ENCODE results near the gene EHMT1. TPM values are rescaled to one million over a fixed set of nuclear protein-coding genes. Genes with fewer than 3 reads are reported as not detected.

EHMT1 gene
- polyA plus RNA-seq, 3 donors, result 10.1 to 46.5 (median 15.0) TPM

DNA sequence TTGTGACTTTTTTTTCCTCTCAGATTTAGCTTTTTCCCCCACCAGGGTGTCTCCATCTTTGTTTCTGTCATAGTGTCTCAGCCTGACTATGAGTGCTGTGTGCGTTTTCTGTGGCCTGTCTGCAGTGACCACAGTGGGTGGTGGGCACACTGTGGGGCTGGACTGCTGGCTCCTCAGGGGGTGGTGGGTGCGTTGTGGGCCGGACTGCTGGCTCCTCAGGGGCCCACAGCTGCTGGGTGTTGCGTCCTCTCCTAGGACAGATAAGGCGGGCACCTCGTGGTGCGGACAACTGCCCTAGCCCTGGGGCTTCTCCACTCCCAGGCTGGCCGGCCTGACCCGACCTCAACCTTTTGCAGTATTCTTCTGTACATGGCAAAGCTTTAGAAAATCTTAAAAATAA lies 100.4 kb downstream of the EHMT1 start:
- Histone ChIP-seq H3K4me2 (replicated peaks; ENCODE audit: extremely low read depth, low read length, poor library complexity, severe bottlenecking) (no peak overlapping the region), H3K27ac (ENCODE audit: low read depth in 1 of 2, low read length in 2 of 2) (no peak overlapping the region), H3K79me2 (ENCODE audit: insufficient read depth, low read length) (peaks cover 55% of the 10 kb centered on the region), H3K9me3 (replicated peaks in 1 of 2; ENCODE audit: control insufficient read depth in 1 of 2, insufficient read depth in 1 of 2, low read length in 2 of 2) (peaks cover 43 to 48% of the 10 kb centered on the region in 2 donors), H3K27me3 (ENCODE audit: control insufficient read depth in 2 of 2, insufficient read depth in 2 of 2, low read length in 2 of 2) (no peaks in the 10 kb centered on the region), H3K36me3 (replicated peaks in 1 of 2; ENCODE audit: control insufficient read depth in 1 of 2, insufficient read depth in 2 of 2, low read length in 2 of 2) (peaks cover 39 to 70% of the 10 kb centered on the region in 2 donors), H3K4me3 (replicated peaks in 1 of 3; ENCODE audit: low read depth in 2 of 3, low read length in 3 of 3) (no peak overlapping the region), H2AFZ (ENCODE audit: insufficient read depth, low read depth, low read length, poor library complexity, severe bottlenecking) (no peak overlapping the region), H4K20me1 (ENCODE audit: insufficient read depth, low read length) (peaks cover 21% of the 10 kb centered on the region), H3K9ac (ENCODE audit: insufficient read depth, low read length, poor library complexity, severe bottlenecking) (no peak overlapping the region), H3K4me1 (ENCODE audit: control insufficient read depth in 1 of 2, insufficient read depth in 2 of 2, low read length in 2 of 2) (peaks cover 0 to 5% of the 10 kb centered on the region in 2 donors)
- intact Hi-C loops (cut with micrococcal nuclease), result no loop called here
- Mint-ChIP-seq H3K27ac (peak overlapping the region in 1 of 7 donors; percentile 22), H3K4me1 (peaks cover 4% of the 10 kb centered on the region), H3K4me3 (no peak overlapping the region), H3K36me3 (peaks cover 49 to 76% of the 10 kb centered on the region in 2 donors), H3K9me3 (peaks cover 14 to 44% (median 35%) of the 10 kb centered on the region in 7 donors), H3K27me3 (ENCODE audit: low read depth in 3 of 3) (peaks cover 0 to 1% (median 0%) of the 10 kb centered on the region in 3 donors)
- WGBS (ENCODE audit: insufficient coverage), result 96% methylated on average over 7 of the region's 9 CpGs
- TF ChIP-seq CTCF (IDR thresholded peaks at IDR 0.05), result no peak
- DNase-seq, result no peak

DNA sequence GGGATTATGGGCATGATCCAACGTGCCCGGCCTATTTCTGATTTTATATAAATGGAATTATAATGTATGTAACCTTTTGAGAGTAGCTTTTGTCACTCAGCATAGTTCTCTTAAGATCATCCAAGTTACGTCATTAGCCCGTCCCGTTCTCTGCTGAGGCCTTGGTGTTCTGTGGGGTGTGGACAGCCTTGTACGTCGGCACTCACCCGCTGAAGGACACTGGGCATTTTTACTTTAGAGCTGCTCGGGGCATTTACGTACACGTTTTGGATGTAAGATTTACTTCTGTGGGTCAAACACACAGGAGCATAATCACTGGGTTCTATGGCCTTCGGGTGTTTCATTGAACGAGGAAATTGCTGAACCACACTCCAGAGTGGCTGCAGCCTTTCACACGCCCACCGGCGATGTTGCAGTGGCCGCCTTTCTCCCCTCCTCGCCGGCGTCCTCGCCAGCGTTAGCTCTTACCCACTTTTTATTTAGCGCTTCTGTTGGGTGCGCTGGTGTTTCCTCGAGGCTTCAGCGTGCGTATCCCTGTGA lies 101.8 kb downstream of the EHMT1 start:
- H3K27ac ChIP-seq (ENCODE audit: low read depth in 1 of 2, low read length in 2 of 2), result no peak overlapping the region
- H4K20me1 ChIP-seq (ENCODE audit: insufficient read depth, low read length), result peaks cover 36% of the 10 kb centered on the region
- Mint-ChIP-seq H3K27ac (peak overlapping the region in 1 of 7 donors; percentile 11), H3K9me3 (peaks cover 12 to 38% (median 26%) of the 10 kb centered on the region in 7 donors), H3K36me3 (peaks cover 55 to 75% of the 10 kb centered on the region in 2 donors), H3K4me3 (no peak overlapping the region), H3K27me3 (ENCODE audit: low read depth in 3 of 3) (no peaks in the 10 kb centered on the region), H3K4me1 (peaks cover 4% of the 10 kb centered on the region)
- H3K9me3 ChIP-seq (replicated peaks in 1 of 2; ENCODE audit: control insufficient read depth in 1 of 2, insufficient read depth in 1 of 2, low read length in 2 of 2), result peaks cover 28 to 51% of the 10 kb centered on the region in 2 donors
- no peak overlapping the region for H2AFZ ChIP-seq (ENCODE audit: insufficient read depth, low read depth, low read length, poor library complexity, severe bottlenecking)
- H3K27me3 ChIP-seq (ENCODE audit: control insufficient read depth in 2 of 2, insufficient read depth in 2 of 2, low read length in 2 of 2), result no peaks in the 10 kb centered on the region
- intact Hi-C loops (cut with micrococcal nuclease), result no loop called here
- no peak for TF ChIP-seq CTCF (IDR thresholded peaks at IDR 0.05)
- H3K36me3 ChIP-seq (replicated peaks in 1 of 2; ENCODE audit: control insufficient read depth in 1 of 2, insufficient read depth in 2 of 2, low read length in 2 of 2), result peaks cover 47 to 70% of the 10 kb centered on the region in 2 donors
- peaks cover 0 to 5% of the 10 kb centered on the region in 2 donors for H3K4me1 ChIP-seq (ENCODE audit: control insufficient read depth in 1 of 2, insufficient read depth in 2 of 2, low read length in 2 of 2)
- 95% methylated on average over 25 of the region's 27 CpGs for WGBS (ENCODE audit: insufficient coverage)
- no peak for DNase-seq
- no peak overlapping the region for H3K4me3 ChIP-seq (replicated peaks in 1 of 3; ENCODE audit: low read depth in 2 of 3, low read length in 3 of 3)
- H3K4me2 ChIP-seq (replicated peaks; ENCODE audit: extremely low read depth, low read length, poor library complexity, severe bottlenecking), result no peak overlapping the region
- no peak overlapping the region for H3K9ac ChIP-seq (ENCODE audit: insufficient read depth, low read length, poor library complexity, severe bottlenecking)
- H3K79me2 ChIP-seq (ENCODE audit: insufficient read depth, low read length), result peaks cover 58% of the 10 kb centered on the region
